HepG2 (cell line): ENCODE data around the gene CCDC154. TPM values are rescaled to one million over a fixed set of nuclear protein-coding genes. Genes with fewer than 3 reads are reported as not detected.

ENCODE experiments used
- ARID3A ChIP-seq: IDR thresholded peaks from 2 replicates; pipeline ENCODE4 v1.6.1; 2012; ENCODE audit warnings: low read depth, low read length, improper control_type of control experiment
- ELF4 ChIP-seq: sonication (generic); formaldehyde crosslinking; IDR thresholded peaks from 2 replicates; pipeline ENCODE4 v1.5.0; 2020; ENCODE audit warnings: missing genetic modification reagents, mild to moderate bottlenecking, moderate library complexity, borderline replicate concordance
- GFI1 ChIP-seq: sonication (generic); formaldehyde crosslinking; IDR thresholded peaks from 2 replicates; pipeline ENCODE4 v1.5.0; 2020; ENCODE audit warnings: missing genetic modification reagents, mild to moderate bottlenecking, borderline replicate concordance
- GLI4 ChIP-seq: sonication (generic); formaldehyde crosslinking; IDR thresholded peaks from 2 replicates; pipeline ENCODE4 v1.5.1; 2020; ENCODE audit warnings: missing genetic modification reagents, mild to moderate bottlenecking, moderate library complexity, borderline replicate concordance
- HDAC1 ChIP-seq: sonication (generic); formaldehyde crosslinking; IDR thresholded peaks from 2 replicates; pipeline ENCODE4 v1.5.1; 2020; ENCODE audit warnings: mild to moderate bottlenecking, missing genetic modification reagents
- KDM4B ChIP-seq: sonication (generic); formaldehyde crosslinking; IDR thresholded peaks from 2 replicates; pipeline ENCODE4 v1.4.0; 2020; ENCODE audit warnings: missing genetic modification reagents
- LCORL ChIP-seq, 2 experiments: fragments of 450-650 bp in 1 of 2; sonication (generic) in 1 of 2; formaldehyde crosslinking in 1 of 2; IDR thresholded peaks; 2 replicates each; pipeline versions ENCODE4 v1.5.0 to v1.6.1; 2017 to 2020; ENCODE audit warnings: antibody characterized with exemption in 1 of 2, missing genetic modification reagents in 1 of 2
- MEF2D ChIP-seq: sonication (generic); formaldehyde crosslinking; IDR thresholded peaks from 2 replicates; pipeline ENCODE4 v1.5.1; 2020; ENCODE audit warnings: mild to moderate bottlenecking, missing genetic modification reagents
- MTF2 ChIP-seq: sonication (generic); formaldehyde crosslinking; IDR thresholded peaks from 2 replicates; pipeline ENCODE4 v1.5.0; 2020; ENCODE audit warnings: missing genetic modification reagents, borderline replicate concordance
- NR2F2 ChIP-seq: IDR thresholded peaks from 2 replicates; pipeline ENCODE4 v1.6.1; 2012; ENCODE audit warnings: low read depth, inconsistent platforms, borderline replicate concordance
- RBM39 ChIP-seq: fragments of 200-400 bp; formaldehyde crosslinking; IDR thresholded peaks from one replicate; pipeline ENCODE4 v1.6.1; 2018; ENCODE audit warnings: antibody characterized with exemption, mild to moderate bottlenecking, low read depth, low read length; ENCODE audit not compliant: poor library complexity, severe bottlenecking
- SNAPC2 ChIP-seq: sonication (generic); formaldehyde crosslinking; IDR thresholded peaks from 2 replicates; pipeline ENCODE4 v1.8.1; 2022; ENCODE audit warnings: mild to moderate bottlenecking, missing genetic modification reagents
- TAF1 ChIP-seq: sonication (generic); formaldehyde crosslinking; IDR thresholded peaks from 2 replicates; pipeline ENCODE4 v1.4.0; 2020; ENCODE audit warnings: missing genetic modification reagents
- ZBTB14 ChIP-seq: sonication (generic); formaldehyde crosslinking; IDR thresholded peaks from 2 replicates; pipeline ENCODE4 v1.4.0; 2020; ENCODE audit warnings: missing genetic modification reagents
- ZBTB43 ChIP-seq: sonication (generic); formaldehyde crosslinking; conservative IDR thresholded peaks from 2 replicates; pipeline ENCODE4 v1.4.0; 2020; ENCODE audit warnings: missing genetic modification reagents
- ZFP37 ChIP-seq: sonication (generic); formaldehyde crosslinking; IDR thresholded peaks from 2 replicates; pipeline ENCODE4 v1.4.0; 2020; ENCODE audit warnings: missing genetic modification reagents, borderline replicate concordance
- ZFP62 ChIP-seq: sonication (generic); formaldehyde crosslinking; IDR thresholded peaks from 2 replicates; pipeline ENCODE4 v1.4.0; 2020; ENCODE audit warnings: missing genetic modification reagents
- ZNF280D ChIP-seq: sonication (generic); formaldehyde crosslinking; IDR thresholded peaks from 2 replicates; pipeline ENCODE4 v1.5.1; 2020; ENCODE audit warnings: mild to moderate bottlenecking, missing genetic modification reagents
- ZNF362 ChIP-seq: sonication (generic); formaldehyde crosslinking; IDR thresholded peaks from 2 replicates; pipeline ENCODE4 v1.4.0; 2020; ENCODE audit warnings: missing genetic modification reagents, mild to moderate bottlenecking, borderline replicate concordance
- ZNF674 ChIP-seq: sonication (generic); formaldehyde crosslinking; IDR thresholded peaks from 2 replicates; pipeline ENCODE4 v1.5.0; 2020; ENCODE audit warnings: low read depth, mild to moderate bottlenecking, missing genetic modification reagents
- polyA plus RNA-seq, 8 experiments: library from polyadenylated mRNA; depleted of rRNA in 3 of 8; stranded (reverse) in 7 of 8; unstranded in 1 of 8; fragments of >200 nt; fragmentation: Illumina TruSeq in 4 of 8; extraction: Trizol in 4 of 8; gene quantifications; 2 replicates each; pipeline versions ENCODE4 v1.2.1 to v1.2.3, GENCODE V29; 2011 to 2016; ENCODE audit warnings: low read depth in 4 of 8, missing spikeins in 1 of 8, mixed read lengths in 1 of 8; ENCODE audit not compliant: insufficient read depth in 1 of 8
- total RNA-seq, 5 experiments: library from RNA; depleted of rRNA; stranded (reverse); fragments of >200 nt; fragmentation: Illumina TruSeq; extraction: Trizol; gene quantifications; 2 replicates each; pipeline ENCODE4 v1.2.3, GENCODE V29; 2016; ENCODE audit warnings: low read depth in 1 of 5

The CCDC154 gene
- total and polyA plus RNA-seq, 2 of the 13 experiments (the other 11 are each of a cell fraction or from before 2014, with no cell fraction given): 0.92 to 1.5 TPM

GRCh38 chr16:1492923-1493745, 48.8 kb upstream of the CCDC154 start, which contains the start of gene TELO2 (continued):
- TF ChIP-seq ZNF280D (no peak), ELF4 (CRISPR knock-in tag) (no peak), RBM39 (peak; percentile 72), ZFP37 (CRISPR knock-in tag) (no peak), GLI4 (no peak), GFI1 (CRISPR knock-in tag) (0 out of 2 replicates have a peak, but pooled peaks have one; percentile 24), ZNF674 (no peak), MEF2D (peak; percentile 59; the same call in 1 of the 2 replicates), TAF1 (CRISPR knock-in tag) (peak; percentile 57), KDM4B (CRISPR knock-in tag) (no peak), ZBTB43 (CRISPR knock-in tag) (no peak), LCORL (IDR thresholded peaks at IDR 0.05) (no peak), LCORL (CRISPR knock-in tag; IDR thresholded peaks at IDR 0.05) (no peak), SNAPC2 (CRISPR knock-in tag) (no peak), ZBTB14 (CRISPR knock-in tag) (peak; percentile 63), NR2F2 (peak; percentile 42; the same call in 1 of the 2 replicates), ARID3A (no peak), HDAC1 (CRISPR knock-in tag) (peak; percentile 87), ZNF362 (CRISPR knock-in tag) (no peak), MTF2 (CRISPR knock-in tag) (no peak), ZFP62 (CRISPR knock-in tag) (no peak)
